Nasal cavity respiratory epithelium epithelial cell of viscerocranial mucosa (primary cell): ENCODE results near the gene NSMCE1. TPM values are rescaled to one million over a fixed set of nuclear protein-coding genes. Genes with fewer than 3 reads are reported as not detected.

Experiments used
- total RNA-seq: library from RNA; depleted of rRNA; stranded (reverse); fragments of >200 nt; gene quantifications from 2 replicates; pipeline ENCODE4 v1.2.3, GENCODE V29; 2014

NSMCE1 gene, protein sequence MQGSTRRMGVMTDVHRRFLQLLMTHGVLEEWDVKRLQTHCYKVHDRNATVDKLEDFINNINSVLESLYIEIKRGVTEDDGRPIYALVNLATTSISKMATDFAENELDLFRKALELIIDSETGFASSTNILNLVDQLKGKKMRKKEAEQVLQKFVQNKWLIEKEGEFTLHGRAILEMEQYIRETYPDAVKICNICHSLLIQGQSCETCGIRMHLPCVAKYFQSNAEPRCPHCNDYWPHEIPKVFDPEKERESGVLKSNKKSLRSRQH
- total RNA-seq, result 73.2 and 116 TPM in 2 replicates

GRCh38 chr16:27268376-27269299 is at the start of gene NSMCE1:
Gene NSMCE1 (minus strand): TSS chr16:27268772. CDS start chr16:27257570, 11,202 bp downstream.

GRCh38 chr16:27313422-27314160 is 45.0 kb upstream of the NSMCE1 start, which contains the start of gene IL4R:
Gene IL4R (plus strand): TSS chr16:27313974. CDS start chr16:27340204, 26,230 bp downstream.

GRCh38 chr16:27203507-27204311 is 64.9 kb downstream of the NSMCE1 start, which contains the start of gene KDM8:
Gene KDM8 (plus strand): TSS chr16:27203526. CDS start chr16:27210124, 6,598 bp downstream.

Other genes with a start within 250 kb of the NSMCE1 start
- not detected in 2 replicates for gene C16orf82, start 201.8 kb downstream of the NSMCE1 start, total RNA-seq
- 1.4 and 2.1 TPM in 2 replicates for gene KDM8, start 65.2 kb downstream of the NSMCE1 start, total RNA-seq
- 47.2 and 96.9 TPM in 2 replicates for gene IL4R, start 45.2 kb upstream of the NSMCE1 start, total RNA-seq
- gene IL21R, start 133.4 kb upstream of the NSMCE1 start, total RNA-seq, result not detected in 2 replicates